BLaER1 (cell line): Measurements from ENCODE around the gene EVX2.

ENCODE experiments used
- H3K27ac ChIP-seq: shearing (Covaris generic); formaldehyde crosslinking; 2 replicates; pipeline ENCODE4 v1.8.1; 2022
- H3K27me3 ChIP-seq: shearing (Covaris generic); formaldehyde crosslinking; 2 replicates; pipeline ENCODE4 v1.8.1; 2022
- H3K36me3 ChIP-seq: shearing (Covaris generic); formaldehyde crosslinking; 2 replicates; pipeline ENCODE4 v1.8.1; 2022
- H3K4me1 ChIP-seq: shearing (Covaris generic); formaldehyde crosslinking; 2 replicates; pipeline ENCODE4 v1.8.1; 2022
- H3K4me2 ChIP-seq: shearing (Covaris generic); formaldehyde crosslinking; 2 replicates; pipeline ENCODE4 v1.8.1; 2022
- H3K4me3 ChIP-seq: shearing (Covaris generic); formaldehyde crosslinking; 2 replicates; pipeline ENCODE4 v1.8.1; 2022
- H3K9ac ChIP-seq: shearing (Covaris generic); formaldehyde crosslinking; 2 replicates; pipeline ENCODE4 v1.8.1; 2022
- H3K9me3 ChIP-seq: shearing (Covaris generic); formaldehyde crosslinking; 2 replicates; pipeline ENCODE4 v1.8.1; 2022
- H4K20me1 ChIP-seq: shearing (Covaris generic); formaldehyde crosslinking; 2 replicates; pipeline ENCODE4 v1.8.1; 2022
- Cebpa-rat ChIP-seq: shearing (Covaris generic); IDR thresholded peaks from 2 replicates; pipeline ENCODE4 v1.8.1; 2022

The EVX2 gene

GRCh38 chr2:176066645-176067588 lies 16.8 kb downstream of the EVX2 start:
- Histone ChIP-seq H4K20me1 (peaks cover 10% of the 10 kb centered on the region; the same call in 1 of the 2 replicates), H3K9me3 (peaks cover 39% of the 10 kb centered on the region), H3K9ac (no peak overlapping the region), H3K36me3 (no peaks in the 10 kb centered on the region), H3K27me3 (peaks cover 66% of the 10 kb centered on the region), H3K4me2 (no peak overlapping the region), H3K27ac (no peak overlapping the region), H3K4me3 (no peak overlapping the region), H3K4me1 (peaks cover 8% of the 10 kb centered on the region; the same call in 1 of the 2 replicates)
- no peak for TF ChIP-seq Cebpa-rat

DNA sequence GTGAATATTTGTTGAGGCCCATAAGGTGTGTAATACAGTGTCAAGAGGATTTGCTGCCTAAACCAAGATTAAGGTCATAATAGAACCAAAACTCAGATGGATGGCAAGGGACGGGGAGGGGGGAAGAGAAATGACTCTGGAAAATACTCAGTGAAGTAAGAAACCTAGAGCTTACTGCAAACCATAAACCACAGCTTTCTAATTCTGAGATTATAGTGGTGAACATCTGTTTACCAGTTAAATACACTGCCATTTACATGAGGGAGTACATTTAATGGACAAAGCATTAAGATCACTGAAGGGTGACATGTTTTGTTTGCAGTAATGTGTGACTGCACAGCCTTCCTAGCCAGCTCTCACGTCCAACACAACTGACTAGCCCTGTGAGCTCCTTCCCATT lies 19.8 kb downstream of the EVX2 start:
- peaks cover 8% of the 10 kb centered on the region; the same call in 1 of the 2 replicates for H3K4me1 ChIP-seq
- TF ChIP-seq Cebpa-rat: no peak
- peak overlapping the region; percentile 12; the same call in 1 of the 2 replicates for H3K4me2 ChIP-seq
- peaks cover 26% of the 10 kb centered on the region for H3K9me3 ChIP-seq
- H3K27ac ChIP-seq: no peak overlapping the region
- H3K27me3 ChIP-seq: peaks cover 36% of the 10 kb centered on the region
- no peaks in the 10 kb centered on the region for H3K36me3 ChIP-seq
- no peak overlapping the region for H3K4me3 ChIP-seq
- no peak overlapping the region for H3K9ac ChIP-seq
- H4K20me1 ChIP-seq: no peaks in the 10 kb centered on the region

- no peaks in the 10 kb centered on the region for H3K27me3 ChIP-seq
- TF ChIP-seq Cebpa-rat: no peak
- no peak overlapping the region for H3K4me2 ChIP-seq
- no peaks in the 10 kb centered on the region for H3K4me1 ChIP-seq
- no peaks in the 10 kb centered on the region for H4K20me1 ChIP-seq
- H3K9ac ChIP-seq: no peak overlapping the region
- H3K4me3 ChIP-seq: no peak overlapping the region
- H3K36me3 ChIP-seq: no peaks in the 10 kb centered on the region
- no peaks in the 10 kb centered on the region for H3K9me3 ChIP-seq
- no peak overlapping the region for H3K27ac ChIP-seq
Measured at GRCh38 chr2:176056406-176056805, 27.4 kb downstream of the EVX2 start.

GRCh38 chr2:176039375-176039774 lies 44.4 kb downstream of the EVX2 start:
- TF ChIP-seq Cebpa-rat: no peak
- H3K4me1 ChIP-seq: no peaks in the 10 kb centered on the region
- H4K20me1 ChIP-seq: no peaks in the 10 kb centered on the region
- no peak overlapping the region for H3K4me2 ChIP-seq
- H3K9ac ChIP-seq: no peak overlapping the region
- no peak overlapping the region for H3K4me3 ChIP-seq
- H3K9me3 ChIP-seq: no peaks in the 10 kb centered on the region
- H3K27me3 ChIP-seq: no peaks in the 10 kb centered on the region
- no peaks in the 10 kb centered on the region for H3K36me3 ChIP-seq
- H3K27ac ChIP-seq: no peak overlapping the region

GRCh38 chr2:176038694-176039093 lies 45.1 kb downstream of the EVX2 start:
- no peaks in the 10 kb centered on the region for H3K9me3 ChIP-seq
- no peak overlapping the region for H3K27ac ChIP-seq
- no peak overlapping the region for H3K4me3 ChIP-seq
- H4K20me1 ChIP-seq: no peaks in the 10 kb centered on the region
- no peaks in the 10 kb centered on the region for H3K4me1 ChIP-seq
- no peaks in the 10 kb centered on the region for H3K36me3 ChIP-seq
- H3K4me2 ChIP-seq: no peak overlapping the region
- H3K9ac ChIP-seq: no peak overlapping the region
- TF ChIP-seq Cebpa-rat: no peak
- H3K27me3 ChIP-seq: no peaks in the 10 kb centered on the region

DNA sequence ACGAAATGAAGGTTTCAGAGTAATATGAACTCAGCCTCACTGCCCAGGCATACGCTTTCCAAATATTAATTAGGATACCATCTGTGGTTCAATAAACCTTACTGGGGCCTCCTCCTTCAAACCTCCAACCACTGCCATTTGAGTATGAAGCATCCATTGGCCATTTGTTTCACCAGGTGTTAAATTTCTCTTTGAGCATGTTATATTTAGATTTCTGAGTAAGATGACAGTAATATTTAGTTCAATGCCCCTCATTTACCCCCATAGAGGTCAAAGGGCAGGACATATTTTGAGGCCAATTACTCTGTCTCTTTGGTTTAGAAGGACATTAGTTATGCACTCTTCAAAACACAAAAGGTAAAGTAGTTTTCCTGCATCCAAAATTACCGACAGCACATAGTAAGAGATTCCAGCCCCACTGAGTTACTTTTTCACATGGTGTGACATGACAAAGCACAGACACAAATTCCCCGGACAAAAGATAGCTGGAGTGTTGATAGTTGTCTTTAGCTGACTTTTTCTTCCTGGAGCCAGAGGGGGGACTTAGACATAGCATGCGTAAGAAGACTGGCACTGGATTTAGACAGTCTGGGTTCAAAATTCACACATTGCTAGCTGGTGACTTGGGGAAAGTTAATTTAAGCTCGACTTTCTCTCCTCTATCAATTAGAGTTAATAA lies 48.6 kb downstream of the EVX2 start:
- Histone ChIP-seq H4K20me1 (no peaks in the 10 kb centered on the region), H3K4me2 (no peak overlapping the region), H3K4me1 (no peaks in the 10 kb centered on the region), H3K9ac (no peak overlapping the region), H3K27ac (no peak overlapping the region), H3K9me3 (no peaks in the 10 kb centered on the region), H3K27me3 (no peaks in the 10 kb centered on the region), H3K36me3 (no peaks in the 10 kb centered on the region), H3K4me3 (no peak overlapping the region)
- no peak for TF ChIP-seq Cebpa-rat

- no peak overlapping the region for H3K9ac ChIP-seq
- no peak overlapping the region for H3K4me2 ChIP-seq
- no peak overlapping the region for H3K4me3 ChIP-seq
- H3K4me1 ChIP-seq: no peaks in the 10 kb centered on the region
- H3K27me3 ChIP-seq: no peaks in the 10 kb centered on the region
- H3K9me3 ChIP-seq: no peaks in the 10 kb centered on the region
- H3K27ac ChIP-seq: no peak overlapping the region
- no peak for TF ChIP-seq Cebpa-rat
- no peaks in the 10 kb centered on the region for H4K20me1 ChIP-seq
- H3K36me3 ChIP-seq: no peaks in the 10 kb centered on the region
Measured at GRCh38 chr2:176027806-176028205, 56.0 kb downstream of the EVX2 start.
